Measurements from ENCODE around the gene ZNF497. TPM values are rescaled to one million over a fixed set of nuclear protein-coding genes. Genes with fewer than 3 reads are reported as not detected.

ZNF497 gene
- total and polyA plus RNA-seq, 2 of the 13 experiments (the other 11 are each of a cell fraction or from before 2014, with no cell fraction given): 1.5 to 1.9 TPM

DNA sequence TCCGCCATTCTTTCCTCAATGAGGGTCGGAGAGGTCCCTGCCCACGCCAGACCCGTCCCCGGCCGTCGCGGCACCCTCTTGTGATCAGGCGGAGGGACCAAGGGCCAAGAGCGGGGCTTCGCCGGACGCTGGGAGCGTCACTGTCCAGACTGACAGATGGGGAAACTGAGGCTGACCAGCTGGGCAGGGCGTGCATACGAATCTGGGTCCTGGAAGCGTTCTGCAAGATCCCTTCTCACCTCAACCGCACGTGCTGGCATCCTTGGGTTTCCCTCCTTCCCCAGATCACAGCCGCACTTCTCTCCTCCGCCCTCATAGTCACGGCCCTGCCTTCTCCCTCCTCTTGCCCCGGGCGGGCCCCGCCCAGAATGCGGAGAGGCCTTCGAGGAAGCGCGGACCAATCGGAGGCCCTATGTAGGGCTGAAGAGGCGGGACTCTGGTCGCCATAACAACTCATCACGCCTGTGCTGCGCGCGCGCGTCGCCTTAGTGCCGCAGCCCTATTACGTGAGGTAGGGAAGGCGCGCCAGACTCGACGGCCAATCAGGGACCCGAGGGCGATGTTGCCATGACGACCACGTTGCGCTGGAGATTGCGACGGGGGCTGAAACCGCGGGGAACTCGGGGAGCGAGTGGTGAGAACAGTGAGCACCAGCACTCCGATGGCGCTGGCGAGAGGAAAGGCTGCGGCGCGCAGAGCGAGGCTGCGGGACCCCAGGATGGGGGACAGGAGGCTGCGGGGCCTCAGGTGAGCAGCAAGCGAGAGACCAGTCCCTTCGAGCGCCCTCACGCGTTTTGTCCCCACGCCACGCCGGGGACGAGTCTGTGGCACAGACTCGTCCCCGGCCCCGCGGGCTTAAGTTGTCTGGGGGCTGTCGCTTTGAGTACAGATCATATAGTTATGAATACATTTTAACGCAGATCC, 38.6 kb upstream of the ZNF497 start (continued):
- TF ChIP-seq KMT2A (CRISPR knock-in tag; IDR thresholded peaks at IDR 0.05): peak; percentile 41
- peak; percentile 15; the same call in 1 of the 2 replicates for TF ChIP-seq ARNT2 (CRISPR knock-in tag; IDR thresholded peaks at IDR 0.05; ENCODE audit: low read depth)
- peak; percentile 42; the same call in 1 of the 2 replicates for TF ChIP-seq ZNF143 (CRISPR knock-in tag; IDR thresholded peaks at IDR 0.05)
- TF ChIP-seq KLF11 (CRISPR knock-in tag; IDR thresholded peaks at IDR 0.05): 0 out of 2 replicates have a peak, but pooled peaks have one; percentile 30
- no peak; the same call in 1 of the 2 replicates for TF ChIP-seq HIVEP1 (CRISPR knock-in tag; IDR thresholded peaks at IDR 0.05)
- TF ChIP-seq SCMH1 (CRISPR knock-in tag; IDR thresholded peaks at IDR 0.05; ENCODE audit: borderline replicate concordance): no peak
- TF ChIP-seq, protein P1, sequence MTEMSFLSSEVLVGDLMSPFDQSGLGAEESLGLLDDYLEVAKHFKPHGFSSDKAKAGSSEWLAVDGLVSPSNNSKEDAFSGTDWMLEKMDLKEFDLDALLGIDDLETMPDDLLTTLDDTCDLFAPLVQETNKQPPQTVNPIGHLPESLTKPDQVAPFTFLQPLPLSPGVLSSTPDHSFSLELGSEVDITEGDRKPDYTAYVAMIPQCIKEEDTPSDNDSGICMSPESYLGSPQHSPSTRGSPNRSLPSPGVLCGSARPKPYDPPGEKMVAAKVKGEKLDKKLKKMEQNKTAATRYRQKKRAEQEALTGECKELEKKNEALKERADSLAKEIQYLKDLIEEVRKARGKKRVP (CRISPR knock-in tag; IDR thresholded peaks at IDR 0.05): no peak; a peak in 1 of 4 replicates
- peak; percentile 72; the same call in 1 of the 2 replicates for TF ChIP-seq HOXD1 (CRISPR knock-in tag; IDR thresholded peaks at IDR 0.05)
- TF ChIP-seq HOXA3 (CRISPR knock-in tag; IDR thresholded peaks at IDR 0.05): peak; percentile 58; the same call in 1 of the 2 replicates
- peak; percentile 96 for TF ChIP-seq NAIF1 (CRISPR knock-in tag; IDR thresholded peaks at IDR 0.05; ENCODE audit: borderline replicate concordance)
- TF ChIP-seq, protein P2, sequence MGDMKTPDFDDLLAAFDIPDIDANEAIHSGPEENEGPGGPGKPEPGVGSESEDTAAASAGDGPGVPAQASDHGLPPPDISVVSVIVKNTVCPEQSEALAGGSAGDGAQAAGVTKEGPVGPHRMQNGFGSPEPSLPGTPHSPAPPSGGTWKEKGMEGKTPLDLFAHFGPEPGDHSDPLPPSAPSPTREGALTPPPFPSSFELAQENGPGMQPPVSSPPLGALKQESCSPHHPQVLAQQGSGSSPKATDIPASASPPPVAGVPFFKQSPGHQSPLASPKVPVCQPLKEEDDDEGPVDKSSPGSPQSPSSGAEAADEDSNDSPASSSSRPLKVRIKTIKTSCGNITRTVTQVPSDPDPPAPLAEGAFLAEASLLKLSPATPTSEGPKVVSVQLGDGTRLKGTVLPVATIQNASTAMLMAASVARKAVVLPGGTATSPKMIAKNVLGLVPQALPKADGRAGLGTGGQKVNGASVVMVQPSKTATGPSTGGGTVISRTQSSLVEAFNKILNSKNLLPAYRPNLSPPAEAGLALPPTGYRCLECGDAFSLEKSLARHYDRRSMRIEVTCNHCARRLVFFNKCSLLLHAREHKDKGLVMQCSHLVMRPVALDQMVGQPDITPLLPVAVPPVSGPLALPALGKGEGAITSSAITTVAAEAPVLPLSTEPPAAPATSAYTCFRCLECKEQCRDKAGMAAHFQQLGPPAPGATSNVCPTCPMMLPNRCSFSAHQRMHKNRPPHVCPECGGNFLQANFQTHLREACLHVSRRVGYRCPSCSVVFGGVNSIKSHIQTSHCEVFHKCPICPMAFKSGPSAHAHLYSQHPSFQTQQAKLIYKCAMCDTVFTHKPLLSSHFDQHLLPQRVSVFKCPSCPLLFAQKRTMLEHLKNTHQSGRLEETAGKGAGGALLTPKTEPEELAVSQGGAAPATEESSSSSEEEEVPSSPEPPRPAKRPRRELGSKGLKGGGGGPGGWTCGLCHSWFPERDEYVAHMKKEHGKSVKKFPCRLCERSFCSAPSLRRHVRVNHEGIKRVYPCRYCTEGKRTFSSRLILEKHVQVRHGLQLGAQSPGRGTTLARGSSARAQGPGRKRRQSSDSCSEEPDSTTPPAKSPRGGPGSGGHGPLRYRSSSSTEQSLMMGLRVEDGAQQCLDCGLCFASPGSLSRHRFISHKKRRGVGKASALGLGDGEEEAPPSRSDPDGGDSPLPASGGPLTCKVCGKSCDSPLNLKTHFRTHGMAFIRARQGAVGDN (CRISPR knock-in tag; IDR thresholded peaks at IDR 0.05): peak; percentile 90
- 0 out of 2 replicates have a peak, but pooled peaks have one; percentile 43 for TF ChIP-seq KLF6 (CRISPR knock-in tag; IDR thresholded peaks at IDR 0.05)
- no peak for TF ChIP-seq FLYWCH1 (CRISPR knock-in tag; IDR thresholded peaks at IDR 0.05)
- no peak for TF ChIP-seq KLF9 (CRISPR knock-in tag; IDR thresholded peaks at IDR 0.05; ENCODE audit: low read depth)
- no peak; the same call in 1 of the 2 replicates for TF ChIP-seq SIX4 (CRISPR knock-in tag; IDR thresholded peaks at IDR 0.05)
- TF ChIP-seq, protein P3, sequence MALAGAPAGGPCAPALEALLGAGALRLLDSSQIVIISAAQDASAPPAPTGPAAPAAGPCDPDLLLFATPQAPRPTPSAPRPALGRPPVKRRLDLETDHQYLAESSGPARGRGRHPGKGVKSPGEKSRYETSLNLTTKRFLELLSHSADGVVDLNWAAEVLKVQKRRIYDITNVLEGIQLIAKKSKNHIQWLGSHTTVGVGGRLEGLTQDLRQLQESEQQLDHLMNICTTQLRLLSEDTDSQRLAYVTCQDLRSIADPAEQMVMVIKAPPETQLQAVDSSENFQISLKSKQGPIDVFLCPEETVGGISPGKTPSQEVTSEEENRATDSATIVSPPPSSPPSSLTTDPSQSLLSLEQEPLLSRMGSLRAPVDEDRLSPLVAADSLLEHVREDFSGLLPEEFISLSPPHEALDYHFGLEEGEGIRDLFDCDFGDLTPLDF (CRISPR knock-in tag; IDR thresholded peaks at IDR 0.05): peak; percentile 93
- TF ChIP-seq, protein P4, sequence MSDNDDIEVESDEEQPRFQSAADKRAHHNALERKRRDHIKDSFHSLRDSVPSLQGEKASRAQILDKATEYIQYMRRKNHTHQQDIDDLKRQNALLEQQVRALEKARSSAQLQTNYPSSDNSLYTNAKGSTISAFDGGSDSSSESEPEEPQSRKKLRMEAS (IDR thresholded peaks at IDR 0.05): peak; percentile 57
- TF ChIP-seq ZNF678 (CRISPR knock-in tag; IDR thresholded peaks at IDR 0.05): 0 out of 2 replicates have a peak, but pooled peaks have one; percentile 21
- TF ChIP-seq BRCA1 (CRISPR knock-in tag; IDR thresholded peaks at IDR 0.05): no peak
- TF ChIP-seq ARNTL (CRISPR knock-in tag; IDR thresholded peaks at IDR 0.05): no peak
- TF ChIP-seq ZNF670 (CRISPR knock-in tag; IDR thresholded peaks at IDR 0.05; ENCODE audit: borderline replicate concordance): 0 out of 2 replicates have a peak, but pooled peaks have one; percentile 14
- peak; percentile 17; the same call in 1 of the 2 replicates for TF ChIP-seq SALL2 (CRISPR knock-in tag; IDR thresholded peaks at IDR 0.05)
